ENCODE results near the gene IL1B. TPM values are rescaled to one million over a fixed set of nuclear protein-coding genes. Genes with fewer than 3 reads are reported as not detected.

The IL1B gene
- total RNA-seq, 1 donor = 2.4 TPM

DNA sequence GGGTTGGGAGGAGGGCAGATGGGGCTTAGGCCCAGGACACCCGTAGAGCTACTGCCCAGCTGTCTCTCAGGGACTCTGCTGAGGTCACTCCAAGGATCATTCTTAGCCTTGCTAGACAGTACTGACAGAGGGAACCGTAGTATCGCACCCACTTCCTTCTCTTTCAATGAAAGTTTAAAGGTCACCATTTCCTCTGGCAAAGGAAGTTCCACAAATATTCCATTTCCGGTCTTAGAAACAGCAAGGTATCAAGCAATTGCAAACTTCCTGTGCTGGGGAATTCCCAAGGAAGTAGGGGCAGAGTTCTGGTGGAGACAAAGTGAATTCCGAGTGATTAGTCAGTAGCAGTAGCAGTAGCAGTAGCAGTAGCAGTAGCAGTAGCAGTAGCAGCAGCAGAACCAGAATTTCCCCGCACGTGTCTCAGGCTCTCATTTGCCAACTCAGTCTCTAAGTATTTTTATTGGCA is 24.7 kb downstream of the IL1B start:
- DNase-seq (ENCODE audit: low read depth) = peak; percentile 78
- TF ChIP-seq, protein P1, sequence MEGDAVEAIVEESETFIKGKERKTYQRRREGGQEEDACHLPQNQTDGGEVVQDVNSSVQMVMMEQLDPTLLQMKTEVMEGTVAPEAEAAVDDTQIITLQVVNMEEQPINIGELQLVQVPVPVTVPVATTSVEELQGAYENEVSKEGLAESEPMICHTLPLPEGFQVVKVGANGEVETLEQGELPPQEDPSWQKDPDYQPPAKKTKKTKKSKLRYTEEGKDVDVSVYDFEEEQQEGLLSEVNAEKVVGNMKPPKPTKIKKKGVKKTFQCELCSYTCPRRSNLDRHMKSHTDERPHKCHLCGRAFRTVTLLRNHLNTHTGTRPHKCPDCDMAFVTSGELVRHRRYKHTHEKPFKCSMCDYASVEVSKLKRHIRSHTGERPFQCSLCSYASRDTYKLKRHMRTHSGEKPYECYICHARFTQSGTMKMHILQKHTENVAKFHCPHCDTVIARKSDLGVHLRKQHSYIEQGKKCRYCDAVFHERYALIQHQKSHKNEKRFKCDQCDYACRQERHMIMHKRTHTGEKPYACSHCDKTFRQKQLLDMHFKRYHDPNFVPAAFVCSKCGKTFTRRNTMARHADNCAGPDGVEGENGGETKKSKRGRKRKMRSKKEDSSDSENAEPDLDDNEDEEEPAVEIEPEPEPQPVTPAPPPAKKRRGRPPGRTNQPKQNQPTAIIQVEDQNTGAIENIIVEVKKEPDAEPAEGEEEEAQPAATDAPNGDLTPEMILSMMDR (IDR thresholded peaks at IDR 0.05; ENCODE audit: insufficient read depth, low read length) = no peak
- no peak overlapping the region for H3K4me3 ChIP-seq (ENCODE audit: low read depth, low read length)

DNA sequence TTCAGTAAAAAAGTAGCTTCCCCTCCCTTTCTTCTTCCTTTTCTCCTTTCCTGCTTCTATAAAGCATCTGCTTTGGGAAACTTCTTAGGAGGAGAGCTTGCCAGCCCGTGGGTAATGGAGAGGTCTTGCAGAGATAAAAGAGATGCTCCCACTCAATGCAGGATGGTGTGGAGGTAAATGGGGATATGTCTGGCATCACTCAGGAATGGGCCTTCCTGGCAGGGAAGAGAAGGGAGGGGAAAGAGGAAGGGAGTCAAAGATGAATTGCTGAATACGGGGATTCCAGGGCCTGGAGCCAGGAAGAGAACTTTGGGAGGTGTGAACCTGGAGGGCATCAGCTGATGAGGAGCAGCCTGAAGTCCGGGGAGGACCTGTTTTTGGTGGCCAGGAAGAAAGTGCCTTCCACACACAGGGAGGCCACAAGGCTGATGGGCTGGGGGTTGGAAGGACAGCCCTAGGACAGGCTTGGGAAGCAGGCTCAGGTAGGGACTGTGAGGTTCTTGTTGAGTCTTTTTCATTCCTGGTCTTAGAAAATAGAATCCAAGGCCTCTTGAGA is 25.2 kb downstream of the IL1B start:
- TF ChIP-seq, protein P1 (IDR thresholded peaks at IDR 0.05; ENCODE audit: insufficient read depth, low read length) = no peak
- no peak for DNase-seq (ENCODE audit: low read depth)
- no peak overlapping the region for H3K4me3 ChIP-seq (ENCODE audit: low read depth, low read length)

DNA sequence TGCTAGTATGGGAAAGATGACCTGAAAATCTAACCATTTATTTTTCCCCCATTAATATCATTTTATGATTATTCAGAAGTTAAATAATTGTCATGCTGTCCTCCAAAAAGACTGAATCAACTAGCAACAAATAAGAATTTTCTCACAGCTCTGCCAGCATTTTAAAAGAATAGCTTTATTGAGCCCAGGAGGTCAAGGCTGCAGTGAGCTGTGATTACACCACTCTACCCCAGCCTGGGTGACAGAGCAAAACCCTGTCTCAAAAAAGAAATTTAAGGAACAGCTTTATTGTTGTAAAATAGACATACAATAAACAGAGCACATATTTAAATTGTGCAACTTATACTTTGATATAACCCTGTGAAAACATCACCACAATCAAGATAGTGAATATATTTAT is 27.5 kb downstream of the IL1B start:
- TF ChIP-seq, protein P1 (IDR thresholded peaks at IDR 0.05; ENCODE audit: insufficient read depth, low read length) = no peak
- DNase-seq (ENCODE audit: low read depth) = no peak

DNA sequence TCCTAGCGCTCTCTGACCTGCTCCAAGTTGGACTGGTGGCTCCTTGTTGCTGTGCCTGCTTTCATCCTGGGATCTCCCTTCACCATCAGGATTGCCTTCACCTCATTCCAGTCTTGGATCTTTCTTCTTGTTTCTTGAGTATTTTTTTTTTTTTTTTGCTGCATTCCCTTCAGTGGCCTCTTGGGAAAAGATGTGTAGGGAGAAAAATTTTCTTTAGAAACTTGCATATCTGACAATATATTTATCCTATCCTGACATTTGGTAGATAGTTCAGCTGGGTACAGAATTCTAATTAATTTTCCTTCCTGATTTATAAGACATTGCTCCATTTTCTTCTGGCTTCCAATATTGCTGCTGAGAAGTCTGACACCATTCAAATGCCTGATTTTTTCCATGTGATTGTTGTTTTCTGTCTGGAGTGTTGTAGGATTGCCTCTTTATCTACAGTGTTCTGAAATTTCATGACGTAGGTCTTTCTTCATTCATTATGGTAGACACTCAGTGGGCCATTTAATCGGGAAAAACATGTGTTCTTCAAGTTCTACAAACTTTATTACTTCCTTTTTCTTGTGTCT is 29.3 kb downstream of the IL1B start:
- no peak overlapping the region for H3K4me3 ChIP-seq (ENCODE audit: low read depth, low read length)
- TF ChIP-seq, protein P1 (IDR thresholded peaks at IDR 0.05; ENCODE audit: insufficient read depth, low read length) = peak; percentile 28

More for the DNA sequence above, 27.5 kb downstream of the IL1B start:
- H3K4me3 ChIP-seq (ENCODE audit: low read depth, low read length) = no peak overlapping the region

DNA sequence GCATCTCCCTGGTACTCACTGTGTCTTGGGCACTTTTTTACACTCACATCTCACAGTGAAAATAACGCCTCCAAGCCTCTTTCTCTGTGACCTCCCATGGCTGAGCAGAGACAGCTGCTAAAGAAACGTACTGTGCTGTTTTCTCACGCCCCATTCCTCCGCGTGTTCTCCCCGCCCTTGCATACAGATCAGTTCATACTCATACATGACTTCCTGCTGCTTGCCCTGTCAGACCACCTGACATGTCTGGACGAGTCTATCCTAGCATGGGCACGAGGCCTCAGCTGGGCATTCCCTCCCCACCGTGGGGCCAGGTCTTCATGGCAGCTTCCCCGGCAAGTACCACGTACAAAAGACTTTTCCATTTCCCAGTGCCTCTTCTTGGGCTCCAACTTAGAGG is 31.0 kb downstream of the IL1B start:
- DNase-seq (ENCODE audit: low read depth) = no peak
- no peak overlapping the region for H3K4me3 ChIP-seq (ENCODE audit: low read depth, low read length)
- TF ChIP-seq, protein P1 (IDR thresholded peaks at IDR 0.05; ENCODE audit: insufficient read depth, low read length) = no peak

More for the DNA sequence above, 29.3 kb downstream of the IL1B start:
- no peak for DNase-seq (ENCODE audit: low read depth)

DNA sequence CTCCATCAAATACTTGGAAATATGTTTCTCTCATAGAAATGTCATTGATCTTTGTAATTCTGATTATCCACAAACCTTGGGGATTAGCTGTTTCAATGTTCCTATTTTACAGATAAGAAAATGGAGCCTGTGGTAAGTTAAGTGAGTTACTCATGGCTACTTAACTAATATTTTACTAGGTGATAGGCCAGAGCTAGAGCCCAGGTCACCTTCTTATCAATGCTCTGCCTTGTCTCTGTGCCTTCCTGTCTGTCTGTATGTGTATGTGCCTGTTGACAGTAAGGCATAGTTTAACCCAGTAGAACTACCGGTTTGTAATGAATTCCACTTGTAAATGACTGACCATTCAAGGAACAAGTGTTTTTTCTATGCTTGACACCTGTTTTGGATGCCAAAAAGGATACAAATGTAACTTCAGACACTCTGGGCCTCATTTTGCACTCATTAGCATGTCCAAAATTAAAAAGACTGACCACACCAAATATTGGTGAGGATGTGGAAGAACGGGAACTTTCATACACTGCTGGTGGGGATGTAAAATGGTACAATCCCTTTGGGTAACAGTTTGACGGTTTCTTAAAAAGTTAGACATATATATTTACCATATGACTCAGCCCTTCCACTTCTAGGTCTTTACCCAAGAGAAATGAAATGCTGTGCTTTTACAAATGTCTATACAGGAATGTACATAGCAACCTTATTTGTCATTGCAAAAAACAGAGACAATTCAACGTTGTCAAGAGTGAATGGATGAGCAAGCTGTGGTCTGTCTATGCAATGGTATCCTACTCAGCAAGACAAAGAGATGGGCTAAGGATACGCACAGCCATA is 32.7 kb downstream of the IL1B start:
- TF ChIP-seq, protein P1 (IDR thresholded peaks at IDR 0.05; ENCODE audit: insufficient read depth, low read length) = no peak
- DNase-seq (ENCODE audit: low read depth) = peak; percentile 57

More for the DNA sequence above, 32.7 kb downstream of the IL1B start:
- no peak overlapping the region for H3K4me3 ChIP-seq (ENCODE audit: low read depth, low read length)

All from fibroblast of the aortic adventitia (primary cell).